NOMO-1 treated with dmso at 0.1 percent for 144 hours (cell line): Measurements from ENCODE around the gene BAG5.
A peak's percentile ranks its signal among the peaks of the same experiment; 100 is the strongest.
"Not testable (repeated sequence)": the region's sequence is repeated elsewhere in the genome, so short reads cannot be mapped to it uniquely, and the experiment has no call there.

Experiments used
- DNase-seq: peaks from one replicate; lab custom pipeline; 2025; ENCODE audit not compliant: unreplicated experiment; lab: John Stamatoyannopoulos, UW

Gene BAG5

DNA sequence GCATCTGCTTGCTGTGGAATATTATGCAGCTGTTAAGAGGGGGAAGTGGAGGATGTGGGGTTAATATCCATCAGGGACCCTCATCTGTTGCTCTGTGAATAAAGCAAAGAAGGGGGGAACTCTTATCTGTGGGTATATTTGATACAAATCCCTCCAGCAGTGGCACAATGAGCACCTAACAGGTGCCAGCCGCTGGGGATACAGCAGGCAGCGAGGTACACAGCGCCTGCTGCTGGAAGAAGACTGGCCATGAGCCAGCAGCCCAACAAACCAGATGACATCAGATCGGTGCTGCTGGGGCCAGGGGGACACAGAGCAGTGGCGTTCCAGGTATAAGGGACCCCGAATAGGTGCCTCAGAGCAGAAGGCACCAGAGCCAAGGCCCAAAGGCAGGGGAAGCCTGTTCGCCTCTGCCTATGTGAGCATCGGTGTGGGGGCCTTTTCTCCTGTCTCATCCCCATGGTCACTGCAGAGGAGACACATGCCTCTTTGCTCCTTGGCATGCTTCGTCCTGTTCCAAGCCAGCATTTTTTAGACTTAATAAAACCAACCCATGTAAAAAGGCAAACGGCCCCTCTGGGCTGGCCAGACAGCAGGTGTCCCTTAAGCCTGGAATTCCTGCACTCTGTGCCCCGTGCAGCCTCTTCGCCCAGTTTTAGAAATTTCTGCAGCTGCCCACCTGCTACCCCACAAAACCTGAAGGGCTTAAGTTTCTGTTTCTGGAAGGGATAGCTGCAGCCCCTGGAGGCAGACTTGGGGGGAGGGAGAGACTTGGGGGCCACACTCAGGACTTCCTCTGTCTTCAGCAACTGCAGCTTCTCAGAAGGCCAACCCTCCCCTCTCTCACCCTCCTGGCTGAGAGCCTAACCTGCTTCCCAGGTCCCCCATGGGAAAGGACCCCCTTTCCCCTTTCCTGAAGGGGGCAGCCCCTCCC, 38.2 kb downstream of the BAG5 start:
- no peak for DNase-seq

DNA sequence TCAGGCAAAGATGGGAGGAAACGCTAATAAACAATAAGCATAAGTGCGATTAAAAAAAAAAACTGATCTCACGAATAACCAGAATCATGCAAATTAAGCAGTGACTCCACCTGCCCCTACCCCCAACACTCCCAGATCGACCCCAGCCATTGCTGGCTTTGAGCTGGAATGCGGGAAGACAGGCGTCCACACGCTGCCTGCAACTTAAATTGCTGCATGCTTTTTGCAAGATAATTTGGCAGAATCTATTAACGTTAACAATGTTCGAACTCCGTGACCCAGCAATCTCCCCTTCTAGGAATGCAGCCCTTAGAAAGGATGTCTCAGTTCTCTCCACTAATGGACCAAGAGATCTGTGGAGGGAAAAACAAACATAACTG, 38.9 kb downstream of the BAG5 start:
- DNase-seq = no peak

GRCh38 chr14:103522649-103523574, 39.5 kb downstream of the BAG5 start, which contains the start of gene CKB:
Gene CKB (minus strand): TSS chr14:103522830. CDS start chr14:103522493, 337 bp downstream.
- no peak for DNase-seq

- no peak for DNase-seq
These were observed 40.4 kb downstream of the BAG5 start for GRCh38 chr14:103521951-103522563.

- no peak for DNase-seq
These were observed 41.0 kb downstream of the BAG5 start for GRCh38 chr14:103521438-103521950.

GRCh38 chr14:103520657-103521437, 41.6 kb downstream of the BAG5 start:
- peak; percentile 64 for DNase-seq

DNA sequence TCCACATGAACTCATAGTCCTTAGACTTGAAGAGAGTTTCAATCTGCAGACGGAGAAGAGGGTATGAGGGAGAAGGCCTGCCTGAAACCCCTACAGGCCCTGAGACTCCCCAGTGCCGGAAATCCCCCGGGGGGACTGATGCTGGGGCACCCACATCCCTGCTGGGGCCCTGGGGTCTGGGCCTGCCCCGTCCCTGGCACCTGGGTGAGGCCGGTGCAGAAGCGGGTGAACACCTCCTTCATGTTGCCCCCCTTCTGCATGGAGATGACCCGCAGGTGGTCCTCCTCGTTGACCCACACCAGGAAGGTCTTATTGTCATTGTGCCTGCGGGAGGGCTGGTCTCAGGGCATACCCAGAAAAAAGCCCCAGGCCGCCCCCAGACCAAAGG, 42.2 kb downstream of the BAG5 start:
- no peak for DNase-seq

- DNase-seq = no peak
These were observed 42.6 kb downstream of the BAG5 start for GRCh38 chr14:103519837-103520212.

- DNase-seq = no peak
These were observed 43.2 kb downstream of the BAG5 start for GRCh38 chr14:103519043-103519836.

DNA sequence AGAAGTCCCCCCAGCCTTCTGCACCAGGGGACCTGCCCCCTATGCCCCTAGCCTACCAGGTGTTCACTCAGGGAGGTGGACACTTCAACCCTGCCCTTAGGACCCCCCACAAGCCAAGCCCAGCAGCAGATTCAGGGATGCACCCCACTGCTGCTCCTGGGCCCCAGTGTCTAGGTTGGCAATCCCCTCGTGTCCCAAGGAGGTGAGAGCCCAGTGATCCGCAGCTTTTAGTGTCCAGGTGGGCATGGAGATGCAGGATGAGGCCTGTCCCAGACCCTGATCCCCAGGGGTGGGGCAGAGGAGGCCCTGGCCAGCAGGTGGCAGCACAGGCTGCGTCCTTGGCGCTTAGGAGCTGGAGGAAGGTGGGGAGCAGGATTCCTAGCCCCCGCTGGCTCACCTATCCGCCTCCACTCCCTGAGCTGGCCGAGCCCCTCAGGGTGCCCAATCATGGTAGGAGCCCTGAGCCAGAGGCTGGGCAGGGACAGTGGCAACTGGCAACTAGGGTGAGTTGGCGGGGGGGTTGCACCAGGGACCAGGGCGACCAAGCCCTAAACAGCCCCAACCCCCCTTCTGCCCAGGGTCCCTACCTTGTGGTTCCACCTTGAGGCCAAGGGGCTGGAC, 43.9 kb downstream of the BAG5 start:
- DNase-seq = no peak

- no peak for DNase-seq
These were observed 44.6 kb downstream of the BAG5 start for GRCh38 chr14:103517721-103518421.

DNA sequence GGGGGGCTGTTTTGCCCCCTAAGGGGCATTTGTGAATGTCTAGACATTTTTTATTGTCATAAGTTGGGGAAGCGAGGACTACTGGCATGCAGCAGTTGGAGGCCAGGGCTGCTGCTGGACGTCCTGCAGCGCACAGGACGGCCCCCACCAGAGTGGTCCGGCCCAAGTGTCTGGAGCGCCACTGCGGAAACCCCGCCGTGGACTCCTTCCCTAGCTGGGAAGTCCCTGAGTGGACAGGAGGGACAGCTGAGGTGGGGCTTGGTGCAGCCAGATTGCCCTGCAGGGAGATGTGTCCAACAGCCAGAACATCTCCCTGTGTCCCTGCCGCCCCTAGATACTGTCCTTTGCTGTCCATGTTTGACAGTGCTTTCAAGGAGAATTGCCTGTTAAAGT, 45.3 kb downstream of the BAG5 start:
- DNase-seq = no peak

DNA sequence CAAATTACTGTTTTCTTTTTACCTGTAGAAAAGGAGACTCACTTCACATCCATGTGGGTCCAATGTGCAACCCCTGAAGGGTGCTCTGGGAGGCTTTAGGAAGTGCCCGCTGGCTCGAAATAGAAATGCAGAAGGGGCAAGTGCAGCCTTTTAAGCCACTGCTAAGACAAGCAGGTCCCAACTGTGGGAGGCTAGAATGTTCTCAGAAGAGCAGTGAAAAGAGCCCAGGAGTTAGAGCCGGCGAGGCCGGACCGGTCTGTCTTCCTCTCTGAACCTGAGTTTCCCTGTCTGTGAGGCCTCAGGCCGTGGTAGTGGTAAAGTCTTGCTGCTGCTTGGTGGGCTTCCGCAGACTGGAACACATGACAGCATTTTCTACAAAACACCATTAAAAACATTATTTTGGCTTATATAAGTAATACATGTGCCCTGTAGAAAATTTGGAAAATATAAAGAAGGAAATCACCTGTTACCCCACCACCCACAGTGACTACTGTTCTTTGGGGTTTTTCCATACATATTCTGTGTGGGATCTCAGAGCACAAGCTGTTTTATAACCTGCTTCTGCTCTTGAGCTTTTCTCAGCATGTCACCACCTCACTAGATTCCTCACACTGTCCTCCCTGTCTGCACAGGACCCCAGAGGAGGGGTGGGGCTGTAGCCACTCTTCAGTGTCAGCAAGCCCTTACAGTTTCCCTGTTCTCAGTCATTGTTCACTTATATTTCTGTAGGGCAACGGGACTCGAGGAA, 45.9 kb downstream of the BAG5 start:
- no peak for DNase-seq

DNA sequence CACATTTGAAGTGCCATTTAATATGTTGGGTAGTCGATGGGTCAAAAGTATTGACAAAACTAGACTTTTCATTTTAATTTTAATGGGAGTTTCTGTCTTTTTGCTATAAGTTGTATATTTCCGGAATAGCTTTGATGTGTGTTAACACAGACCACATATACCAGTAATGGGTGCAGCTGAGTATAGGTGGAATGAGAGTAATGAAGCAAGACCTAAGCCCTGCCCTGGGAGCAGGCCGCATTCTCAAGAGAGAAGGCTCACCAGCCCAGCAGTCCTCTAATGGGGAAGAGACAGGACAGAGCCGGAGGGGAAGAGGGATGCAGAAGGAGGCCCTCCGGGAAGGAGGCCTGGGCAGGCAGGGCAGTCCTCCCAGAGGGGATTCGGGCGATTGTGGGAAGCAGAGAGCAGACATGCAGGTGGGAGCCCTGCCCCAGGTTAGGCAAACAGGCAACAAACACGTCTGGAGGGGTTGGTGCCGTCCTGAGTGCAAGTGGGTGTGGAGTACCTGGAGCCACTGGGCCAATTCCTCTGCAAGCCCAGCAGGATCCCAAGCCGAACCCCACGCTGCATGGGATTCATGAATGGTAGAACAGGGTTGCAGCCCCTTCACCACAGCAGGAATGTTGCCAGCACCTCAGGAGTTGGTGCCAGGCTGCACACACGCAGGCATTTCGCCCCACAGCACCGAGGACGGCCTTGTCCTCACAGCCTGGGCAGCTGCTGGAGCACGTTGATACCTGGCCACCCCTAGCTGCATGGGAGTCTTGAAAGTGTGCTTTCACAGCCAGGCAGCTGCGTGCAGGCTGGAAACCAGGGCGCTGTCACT, 47.6 kb downstream of the BAG5 start:
- no peak for DNase-seq

GRCh38 chr14:103512701-103513611, 49.5 kb downstream of the BAG5 start:
- no peak for DNase-seq

GRCh38 chr14:103512180-103512579, 50.3 kb downstream of the BAG5 start:
- not testable (repeated sequence) for DNase-seq
